Transverse colon (tissue), 4 donors: ENCODE data around the gene ZNF792.

Source experiments
- POLR2AphosphoS5 ChIP-seq, 3 donors: sonication (generic); formaldehyde crosslinking; IDR thresholded peaks; one replicate each; pipeline ENCODE4 v1.6.1; 2016; ENCODE audit warnings: antibody characterized with exemption in 3 of 3
- TF ChIP-seq, protein P1 (sequence below), 5 experiments: fragments of 200-600 bp in 3 of 5; fragments of 450-650 bp in 2 of 5; sonication (generic) in 3 of 5; IDR thresholded peaks; 1 replicate in 2 of 5; 2 replicates in 3 of 5; pipeline ENCODE4 v1.5.1; 2016 to 2017; ENCODE audit warnings: antibody characterized with exemption in 5 of 5, inconsistent platforms in 3 of 5, mild to moderate bottlenecking in 2 of 5, moderate library complexity in 1 of 5

GRCh38 chr19:34990578-34991192 lies 26.7 kb upstream of the ZNF792 start:
- TF ChIP-seq, protein P1, sequence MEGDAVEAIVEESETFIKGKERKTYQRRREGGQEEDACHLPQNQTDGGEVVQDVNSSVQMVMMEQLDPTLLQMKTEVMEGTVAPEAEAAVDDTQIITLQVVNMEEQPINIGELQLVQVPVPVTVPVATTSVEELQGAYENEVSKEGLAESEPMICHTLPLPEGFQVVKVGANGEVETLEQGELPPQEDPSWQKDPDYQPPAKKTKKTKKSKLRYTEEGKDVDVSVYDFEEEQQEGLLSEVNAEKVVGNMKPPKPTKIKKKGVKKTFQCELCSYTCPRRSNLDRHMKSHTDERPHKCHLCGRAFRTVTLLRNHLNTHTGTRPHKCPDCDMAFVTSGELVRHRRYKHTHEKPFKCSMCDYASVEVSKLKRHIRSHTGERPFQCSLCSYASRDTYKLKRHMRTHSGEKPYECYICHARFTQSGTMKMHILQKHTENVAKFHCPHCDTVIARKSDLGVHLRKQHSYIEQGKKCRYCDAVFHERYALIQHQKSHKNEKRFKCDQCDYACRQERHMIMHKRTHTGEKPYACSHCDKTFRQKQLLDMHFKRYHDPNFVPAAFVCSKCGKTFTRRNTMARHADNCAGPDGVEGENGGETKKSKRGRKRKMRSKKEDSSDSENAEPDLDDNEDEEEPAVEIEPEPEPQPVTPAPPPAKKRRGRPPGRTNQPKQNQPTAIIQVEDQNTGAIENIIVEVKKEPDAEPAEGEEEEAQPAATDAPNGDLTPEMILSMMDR (IDR thresholded peaks at IDR 0.05) = no peak
- no peak for TF ChIP-seq POLR2AphosphoS5 (IDR thresholded peaks at IDR 0.05)
